ENCODE measurements around the gene ENTPD7.

DNA sequence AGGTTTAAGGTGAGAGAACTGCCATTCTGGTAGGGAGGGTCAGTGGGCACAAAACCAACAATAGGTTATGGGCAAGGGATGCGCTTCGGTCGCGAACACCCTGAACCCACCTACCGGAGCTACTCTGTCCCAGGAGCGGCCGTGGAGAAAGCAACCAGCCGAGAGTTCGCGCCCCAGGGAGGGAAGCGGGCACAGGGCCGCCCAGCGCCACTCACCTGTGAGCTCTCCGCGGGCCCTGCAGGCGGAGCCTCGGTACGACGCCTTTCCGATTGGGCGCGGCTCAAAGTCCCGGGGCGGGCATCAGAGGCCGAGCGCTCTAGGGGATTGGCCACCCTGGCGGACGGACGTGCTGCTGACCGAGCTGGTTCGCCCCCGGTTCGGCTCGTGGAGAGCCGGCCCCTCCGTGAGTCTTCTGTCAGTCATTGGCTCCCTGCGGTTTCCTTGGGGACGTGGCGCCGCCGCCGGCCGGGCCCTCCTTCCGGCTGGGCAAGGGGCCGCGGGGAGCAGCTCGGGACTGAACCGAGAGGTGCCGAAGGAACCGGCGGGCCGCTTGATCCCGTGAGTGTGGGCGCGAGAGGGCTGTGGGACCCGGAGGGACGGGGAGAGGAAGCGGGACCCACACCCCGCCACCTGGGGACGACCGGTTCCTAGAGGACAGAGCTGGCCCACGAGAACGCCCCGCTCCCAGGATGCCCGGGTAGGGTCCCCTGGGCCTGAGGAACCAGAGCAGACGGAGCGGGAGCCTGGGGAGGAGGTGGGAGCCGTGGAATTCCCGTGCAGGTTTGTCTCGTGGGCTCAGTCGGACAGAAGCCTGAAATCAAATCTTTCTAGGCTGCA lies at the start of gene ENTPD7:
- TF ChIP-seq, protein P1, sequence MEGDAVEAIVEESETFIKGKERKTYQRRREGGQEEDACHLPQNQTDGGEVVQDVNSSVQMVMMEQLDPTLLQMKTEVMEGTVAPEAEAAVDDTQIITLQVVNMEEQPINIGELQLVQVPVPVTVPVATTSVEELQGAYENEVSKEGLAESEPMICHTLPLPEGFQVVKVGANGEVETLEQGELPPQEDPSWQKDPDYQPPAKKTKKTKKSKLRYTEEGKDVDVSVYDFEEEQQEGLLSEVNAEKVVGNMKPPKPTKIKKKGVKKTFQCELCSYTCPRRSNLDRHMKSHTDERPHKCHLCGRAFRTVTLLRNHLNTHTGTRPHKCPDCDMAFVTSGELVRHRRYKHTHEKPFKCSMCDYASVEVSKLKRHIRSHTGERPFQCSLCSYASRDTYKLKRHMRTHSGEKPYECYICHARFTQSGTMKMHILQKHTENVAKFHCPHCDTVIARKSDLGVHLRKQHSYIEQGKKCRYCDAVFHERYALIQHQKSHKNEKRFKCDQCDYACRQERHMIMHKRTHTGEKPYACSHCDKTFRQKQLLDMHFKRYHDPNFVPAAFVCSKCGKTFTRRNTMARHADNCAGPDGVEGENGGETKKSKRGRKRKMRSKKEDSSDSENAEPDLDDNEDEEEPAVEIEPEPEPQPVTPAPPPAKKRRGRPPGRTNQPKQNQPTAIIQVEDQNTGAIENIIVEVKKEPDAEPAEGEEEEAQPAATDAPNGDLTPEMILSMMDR (IDR thresholded peaks at IDR 0.05): peak; percentile 19
- TF ChIP-seq EZH2 (IDR thresholded peaks at IDR 0.05; ENCODE audit: borderline replicate concordance, insufficient read depth, low read depth, low read length, poor library complexity, severe bottlenecking): no peak

All from B cell (primary cell).